HepG2 (cell line): Measurements from ENCODE around the gene BBIP1. TPM values are rescaled to one million over a fixed set of nuclear protein-coding genes. Genes with fewer than 3 reads are reported as not detected.

Source experiments
- HMGXB4 ChIP-seq, 2 experiments: sonication (generic) in 1 of 2; formaldehyde crosslinking in 1 of 2; IDR thresholded peaks; 2 replicates each; pipeline versions ENCODE4 v1.4.0 to v1.6.1; 2018 to 2020; ENCODE audit warnings: missing genetic modification reagents in 2 of 2, borderline replicate concordance in 1 of 2, low read depth in 1 of 2, mild to moderate bottlenecking in 1 of 2, missing biosample characterization in 1 of 2
- HNRNPUL1 ChIP-seq: fragments of 200-400 bp; formaldehyde crosslinking; IDR thresholded peaks from 2 replicates; pipeline ENCODE4 v1.6.1; 2017; ENCODE audit warnings: low read depth, mild to moderate bottlenecking, low read length, moderate library complexity
- MAX ChIP-seq: IDR thresholded peaks from 2 replicates; pipeline ENCODE4 v1.6.1; 2012; ENCODE audit warnings: inconsistent platforms
- NFKBIZ ChIP-seq: IDR thresholded peaks from 2 replicates; pipeline ENCODE4 v1.6.1; 2018; ENCODE audit warnings: missing genetic modification reagents, missing compliant biosample characterization
- PBX2 ChIP-seq: IDR thresholded peaks from 2 replicates; pipeline ENCODE4 v1.6.1; 2016; ENCODE audit warnings: control low read depth
- RBAK ChIP-seq: sonication (generic); formaldehyde crosslinking; IDR thresholded peaks from 2 replicates; pipeline ENCODE4 v1.5.1; 2020; ENCODE audit warnings: mild to moderate bottlenecking, missing genetic modification reagents
- SOX5 ChIP-seq: IDR thresholded peaks from 2 replicates; pipeline ENCODE4 v1.6.1; 2016; ENCODE audit warnings: borderline replicate concordance
- ZNF782 ChIP-seq: sonication (generic); formaldehyde crosslinking; IDR thresholded peaks from 2 replicates; pipeline ENCODE4 v1.4.0; 2020; ENCODE audit warnings: missing genetic modification reagents, mild to moderate bottlenecking, borderline replicate concordance
- polyA plus RNA-seq, 8 experiments: library from polyadenylated mRNA; depleted of rRNA in 3 of 8; stranded (reverse) in 7 of 8; unstranded in 1 of 8; fragments of >200 nt; fragmentation: Illumina TruSeq in 4 of 8; extraction: Trizol in 4 of 8; gene quantifications; 2 replicates each; pipeline versions ENCODE4 v1.2.1 to v1.2.3, GENCODE V29; 2011 to 2016; ENCODE audit warnings: low read depth in 4 of 8, missing spikeins in 1 of 8, mixed read lengths in 1 of 8; ENCODE audit not compliant: insufficient read depth in 1 of 8
- total RNA-seq, 5 experiments: library from RNA; depleted of rRNA; stranded (reverse); fragments of >200 nt; fragmentation: Illumina TruSeq; extraction: Trizol; gene quantifications; 2 replicates each; pipeline ENCODE4 v1.2.3, GENCODE V29; 2016; ENCODE audit warnings: low read depth in 1 of 5
- TF ChIP-seq, protein P1 (sequence below): sonication (generic); formaldehyde crosslinking; IDR thresholded peaks from 2 replicates; pipeline ENCODE4 v1.4.0; 2020; ENCODE audit warnings: missing genetic modification reagents, borderline replicate concordance
- TF ChIP-seq, protein P2 (sequence below): sonication (generic); formaldehyde crosslinking; IDR thresholded peaks from 2 replicates; pipeline ENCODE4 v1.4.0; 2020; ENCODE audit warnings: missing genetic modification reagents, borderline replicate concordance

BBIP1 gene
- total and polyA plus RNA-seq, 2 of the 13 experiments (the other 11 are each of a cell fraction or from before 2014, with no cell fraction given) = 18.3 to 24.1 TPM

DNA sequence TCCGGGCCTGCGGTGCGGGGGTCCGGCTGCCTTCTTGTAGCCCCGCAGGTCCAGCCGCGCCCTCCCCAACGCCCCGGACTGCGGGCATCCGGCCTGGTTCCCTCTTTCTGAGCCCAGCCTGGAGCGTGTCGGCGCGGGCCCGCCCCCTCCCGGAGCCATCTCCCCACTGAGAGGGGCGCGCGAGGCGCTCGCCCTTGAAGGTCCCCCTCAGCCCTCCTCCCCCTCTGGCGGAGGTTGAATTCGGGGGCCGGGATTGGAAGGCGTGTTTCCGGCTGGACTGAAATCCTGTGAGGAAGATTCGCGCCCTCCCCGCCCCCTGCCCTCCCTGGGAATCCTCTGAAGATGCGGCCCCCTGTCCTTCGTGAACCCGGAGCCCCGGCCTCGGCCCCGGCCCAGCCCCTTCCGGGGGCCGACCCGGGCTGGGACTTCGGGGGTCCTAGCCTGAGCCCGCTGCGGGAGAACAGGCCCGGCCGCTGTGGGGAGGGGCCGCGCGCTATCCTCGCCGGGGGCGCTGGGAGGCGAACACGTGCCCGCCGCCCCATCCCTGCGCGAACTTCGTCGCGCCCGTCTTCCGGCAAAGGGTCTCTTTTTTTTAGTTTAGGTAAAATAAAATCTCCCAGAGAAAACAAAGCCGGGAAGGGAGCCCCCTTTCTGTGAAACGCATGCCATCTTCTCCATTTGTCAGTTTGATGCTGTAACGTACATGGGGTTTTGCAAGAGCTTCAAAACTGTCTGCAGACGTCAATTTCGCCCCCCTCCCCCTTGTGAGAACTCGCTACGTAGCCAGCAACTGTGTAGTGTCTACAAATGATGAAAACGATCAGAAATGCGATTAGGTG is 46.6 kb downstream of the BBIP1 start (continued):
- 0 out of 4 replicates have a peak, but pooled peaks of 1 of the 2 experiments have one; percentile 52 for TF ChIP-seq HMGXB4 (CRISPR knock-in tag; IDR thresholded peaks at IDR 0.05; ENCODE audit: borderline replicate concordance in 1 of 2, low read depth in 1 of 2)
- TF ChIP-seq, protein P1, sequence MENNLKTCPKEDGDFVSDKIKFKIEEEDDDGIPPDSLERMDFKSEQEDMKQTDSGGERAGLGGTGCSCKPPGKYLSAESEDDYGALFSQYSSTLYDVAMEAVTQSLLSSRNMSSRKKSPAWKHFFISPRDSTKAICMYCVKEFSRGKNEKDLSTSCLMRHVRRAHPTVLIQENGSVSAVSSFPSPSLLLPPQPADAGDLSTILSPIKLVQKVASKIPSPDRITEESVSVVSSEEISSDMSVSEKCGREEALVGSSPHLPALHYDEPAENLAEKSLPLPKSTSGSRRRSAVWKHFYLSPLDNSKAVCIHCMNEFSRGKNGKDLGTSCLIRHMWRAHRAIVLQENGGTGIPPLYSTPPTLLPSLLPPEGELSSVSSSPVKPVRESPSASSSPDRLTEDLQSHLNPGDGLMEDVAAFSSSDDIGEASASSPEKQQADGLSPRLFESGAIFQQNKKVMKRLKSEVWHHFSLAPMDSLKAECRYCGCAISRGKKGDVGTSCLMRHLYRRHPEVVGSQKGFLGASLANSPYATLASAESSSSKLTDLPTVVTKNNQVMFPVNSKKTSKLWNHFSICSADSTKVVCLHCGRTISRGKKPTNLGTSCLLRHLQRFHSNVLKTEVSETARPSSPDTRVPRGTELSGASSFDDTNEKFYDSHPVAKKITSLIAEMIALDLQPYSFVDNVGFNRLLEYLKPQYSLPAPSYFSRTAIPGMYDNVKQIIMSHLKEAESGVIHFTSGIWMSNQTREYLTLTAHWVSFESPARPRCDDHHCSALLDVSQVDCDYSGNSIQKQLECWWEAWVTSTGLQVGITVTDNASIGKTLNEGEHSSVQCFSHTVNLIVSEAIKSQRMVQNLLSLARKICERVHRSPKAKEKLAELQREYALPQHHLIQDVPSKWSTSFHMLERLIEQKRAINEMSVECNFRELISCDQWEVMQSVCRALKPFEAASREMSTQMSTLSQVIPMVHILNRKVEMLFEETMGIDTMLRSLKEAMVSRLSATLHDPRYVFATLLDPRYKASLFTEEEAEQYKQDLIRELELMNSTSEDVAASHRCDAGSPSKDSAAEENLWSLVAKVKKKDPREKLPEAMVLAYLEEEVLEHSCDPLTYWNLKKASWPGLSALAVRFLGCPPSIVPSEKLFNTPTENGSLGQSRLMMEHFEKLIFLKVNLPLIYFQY = 0 out of 2 replicates have a peak, but pooled peaks have one; percentile 25
- no peak for TF ChIP-seq RBAK (CRISPR knock-in tag)
- no peak for TF ChIP-seq HNRNPUL1
- TF ChIP-seq ZNF782 (CRISPR knock-in tag) = no peak
- TF ChIP-seq, protein P2, sequence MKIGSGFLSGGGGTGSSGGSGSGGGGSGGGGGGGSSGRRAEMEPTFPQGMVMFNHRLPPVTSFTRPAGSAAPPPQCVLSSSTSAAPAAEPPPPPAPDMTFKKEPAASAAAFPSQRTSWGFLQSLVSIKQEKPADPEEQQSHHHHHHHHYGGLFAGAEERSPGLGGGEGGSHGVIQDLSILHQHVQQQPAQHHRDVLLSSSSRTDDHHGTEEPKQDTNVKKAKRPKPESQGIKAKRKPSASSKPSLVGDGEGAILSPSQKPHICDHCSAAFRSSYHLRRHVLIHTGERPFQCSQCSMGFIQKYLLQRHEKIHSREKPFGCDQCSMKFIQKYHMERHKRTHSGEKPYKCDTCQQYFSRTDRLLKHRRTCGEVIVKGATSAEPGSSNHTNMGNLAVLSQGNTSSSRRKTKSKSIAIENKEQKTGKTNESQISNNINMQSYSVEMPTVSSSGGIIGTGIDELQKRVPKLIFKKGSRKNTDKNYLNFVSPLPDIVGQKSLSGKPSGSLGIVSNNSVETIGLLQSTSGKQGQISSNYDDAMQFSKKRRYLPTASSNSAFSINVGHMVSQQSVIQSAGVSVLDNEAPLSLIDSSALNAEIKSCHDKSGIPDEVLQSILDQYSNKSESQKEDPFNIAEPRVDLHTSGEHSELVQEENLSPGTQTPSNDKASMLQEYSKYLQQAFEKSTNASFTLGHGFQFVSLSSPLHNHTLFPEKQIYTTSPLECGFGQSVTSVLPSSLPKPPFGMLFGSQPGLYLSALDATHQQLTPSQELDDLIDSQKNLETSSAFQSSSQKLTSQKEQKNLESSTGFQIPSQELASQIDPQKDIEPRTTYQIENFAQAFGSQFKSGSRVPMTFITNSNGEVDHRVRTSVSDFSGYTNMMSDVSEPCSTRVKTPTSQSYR (CRISPR knock-in tag) = no peak; the same call in 1 of the 2 replicates
- peak; percentile 93 for TF ChIP-seq MAX
- no peak for TF ChIP-seq PBX2 (CRISPR knock-in tag)
- TF ChIP-seq NFKBIZ (CRISPR knock-in tag) = no peak
- no peak for TF ChIP-seq SOX5 (CRISPR knock-in tag)
